Right lobe of liver (tissue), 6 donors: ENCODE measurements around the gene TMEM106C. TPM values are rescaled to one million over a fixed set of nuclear protein-coding genes. Genes with fewer than 3 reads are reported as not detected.
A peak's percentile ranks its signal among the peaks of the same experiment; 100 is the strongest.

Experiments
- ATAC-seq, 4 donors: fragments of 200-7000 bp; cut with Tn5 transposase; one replicate each; pipeline ENCODE4 v1.9.1; 2020; ENCODE audit warnings: mild to moderate bottlenecking in 4 of 4, moderate library complexity in 4 of 4
- DNase-seq, 3 donors: peaks; one replicate each; pipeline ENCODE4 v3.0.0-alpha.2; 2020
- H3K27ac ChIP-seq, 3 donors: fragments of 200-600 bp; one replicate each; pipeline ENCODE4 v1.8.0; 2022
- H3K27me3 ChIP-seq, 2 donors: fragments of 200-600 bp; one replicate each; pipeline ENCODE4 v1.8.0; 2022
- H3K36me3 ChIP-seq, 4 donors: fragments of 200-600 bp; sonication (generic) in 1 of 4; one replicate each; pipeline versions ENCODE4 v1.5.1 to v1.8.0; 2017 to 2022; ENCODE audit warnings: control low read depth in 1 of 4
- H3K4me1 ChIP-seq, 4 donors: fragments of 200-600 bp; sonication (generic) in 1 of 4; one replicate each; pipeline versions ENCODE4 v1.5.1 to v1.8.0; 2017 to 2022; ENCODE audit warnings: control low read depth in 1 of 4
- H3K4me3 ChIP-seq, 3 donors: fragments of 200-600 bp; one replicate each; pipeline ENCODE4 v1.8.0; 2022
- H3K9me3 ChIP-seq, 4 donors: fragments of 200-600 bp; sonication (generic) in 1 of 4; one replicate each; pipeline versions ENCODE4 v1.5.1 to v1.8.0; 2017 to 2022; ENCODE audit warnings: control low read depth in 1 of 4
- POLR2A ChIP-seq: fragments of 450-650 bp; IDR thresholded peaks from one replicate; pipeline ENCODE4 v1.6.1; 2017; ENCODE audit warnings: antibody characterized with exemption, mild to moderate bottlenecking
- WGBS: methylation state at CpG from one replicate; pipeline ENCODE4 v1.1.6; 2018; ENCODE audit warnings: low coverage, low lambda C conversion rate; ENCODE audit not compliant: insufficient coverage; ENCODE audit errors: missing lambda C conversion rate; 5-methylcytosine and 5-hydroxymethylcytosine counted together
- intact Hi-C, 2 donors: fragments of 100-400 bp; cut with DNase I; formaldehyde crosslinking; loops; one replicate each; pipeline versions ENCODE4 v1.11.2 to v1.14.1; 2022
- total RNA-seq, 6 experiments: library from RNA; depleted of rRNA in 2 of 6; stranded (reverse); fragments of >200 nt in 2 of 6; fragmentation: NEBNext Ultra II Directional in 3 of 6; extraction: Animal tissue kit (Norgen Biotek cat#: 25700) in 3 of 6; gene quantifications; one replicate each; pipeline versions ENCODE4 v1.1.0 to v1.2.4, GENCODE V29; 2016 to 2023
- TF ChIP-seq, protein P1 (sequence below), 4 donors: fragments of 200-600 bp in 3 of 4; fragments of 450-650 bp in 1 of 4; IDR thresholded peaks; one replicate each; pipeline versions ENCODE4 v1.5.1 to v1.8.0; 2016 to 2022; ENCODE audit warnings: antibody characterized with exemption in 4 of 4, mild to moderate bottlenecking in 2 of 4
- donor health status: DM: no; HTN: yes; CAD: no.
- donor health status: DM: no; HTN: no; CAD: no.
- donor health status: DM: no; HTN: no; CAD: no.
- donor health status: DM: no; HTN: yes; CAD: no.
- donor health status: DM: no; HTN: yes; CAD: no.

TMEM106C gene
- total RNA-seq, 6 experiments from 2014 or later: 13.8 to 55.6 (median 34.7) TPM

DNA sequence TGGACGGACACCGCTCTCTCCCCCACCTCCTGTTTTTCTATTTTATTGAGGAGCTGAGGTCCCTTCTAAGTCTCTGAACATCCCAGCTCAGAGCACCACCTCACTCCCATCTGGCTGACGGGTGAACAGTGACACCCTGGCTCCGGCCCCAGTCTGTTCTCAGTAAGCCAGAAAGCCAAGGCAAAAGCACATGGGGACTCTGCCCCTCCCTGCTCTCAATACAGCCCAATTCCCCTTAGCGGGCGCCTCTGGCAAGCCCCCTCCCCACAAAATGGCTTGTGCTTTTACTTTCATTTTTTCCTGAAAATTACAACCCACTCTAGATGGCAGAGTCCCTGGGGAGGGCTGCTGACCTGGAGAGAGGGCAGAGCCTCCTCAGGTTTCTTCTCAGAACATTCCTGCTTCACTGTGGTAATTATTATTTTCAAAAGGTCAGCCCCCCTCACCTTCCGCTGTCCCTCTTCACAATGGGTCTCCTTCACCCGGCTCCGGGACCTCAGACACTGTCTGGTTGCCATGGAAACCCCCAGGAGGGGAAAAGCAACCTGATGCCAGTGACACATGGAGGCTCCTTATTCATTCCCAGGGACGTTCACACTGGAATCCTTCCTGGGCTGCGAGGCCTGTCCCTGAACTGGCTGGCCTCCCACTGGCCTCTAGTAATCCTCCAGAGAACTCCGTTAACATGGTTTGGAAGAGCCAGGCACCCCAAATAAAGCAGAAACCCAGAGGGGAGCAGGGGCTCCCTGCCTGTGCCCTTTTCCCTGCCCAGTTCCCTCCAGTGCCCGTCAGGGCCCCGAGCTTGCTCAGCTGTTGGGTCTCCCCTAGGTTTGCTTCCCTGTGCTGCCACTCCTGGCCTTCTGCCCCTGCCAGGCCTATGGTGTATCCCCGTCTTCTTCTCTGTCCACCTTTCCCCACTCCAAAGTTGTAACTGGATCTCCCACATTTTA lies 25.0 kb downstream of the TMEM106C start:
- TF ChIP-seq, protein P1, sequence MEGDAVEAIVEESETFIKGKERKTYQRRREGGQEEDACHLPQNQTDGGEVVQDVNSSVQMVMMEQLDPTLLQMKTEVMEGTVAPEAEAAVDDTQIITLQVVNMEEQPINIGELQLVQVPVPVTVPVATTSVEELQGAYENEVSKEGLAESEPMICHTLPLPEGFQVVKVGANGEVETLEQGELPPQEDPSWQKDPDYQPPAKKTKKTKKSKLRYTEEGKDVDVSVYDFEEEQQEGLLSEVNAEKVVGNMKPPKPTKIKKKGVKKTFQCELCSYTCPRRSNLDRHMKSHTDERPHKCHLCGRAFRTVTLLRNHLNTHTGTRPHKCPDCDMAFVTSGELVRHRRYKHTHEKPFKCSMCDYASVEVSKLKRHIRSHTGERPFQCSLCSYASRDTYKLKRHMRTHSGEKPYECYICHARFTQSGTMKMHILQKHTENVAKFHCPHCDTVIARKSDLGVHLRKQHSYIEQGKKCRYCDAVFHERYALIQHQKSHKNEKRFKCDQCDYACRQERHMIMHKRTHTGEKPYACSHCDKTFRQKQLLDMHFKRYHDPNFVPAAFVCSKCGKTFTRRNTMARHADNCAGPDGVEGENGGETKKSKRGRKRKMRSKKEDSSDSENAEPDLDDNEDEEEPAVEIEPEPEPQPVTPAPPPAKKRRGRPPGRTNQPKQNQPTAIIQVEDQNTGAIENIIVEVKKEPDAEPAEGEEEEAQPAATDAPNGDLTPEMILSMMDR (IDR thresholded peaks at IDR 0.05): no peak
- no peak for TF ChIP-seq POLR2A
- DNase-seq: no peak
- no peaks in the 10 kb centered on the region for H3K27me3 ChIP-seq
- H3K4me3 ChIP-seq: no peak overlapping the region
- no peaks in the 10 kb centered on the region for H3K4me1 ChIP-seq
- no peaks in the 10 kb centered on the region for H3K36me3 ChIP-seq
- intact Hi-C loops: no loop called here
- 67% methylated on average over 9 of the region's 15 CpGs for WGBS
- no peak overlapping the region for H3K27ac ChIP-seq
- no peak for ATAC-seq
- no peaks in the 10 kb centered on the region for H3K9me3 ChIP-seq

DNA sequence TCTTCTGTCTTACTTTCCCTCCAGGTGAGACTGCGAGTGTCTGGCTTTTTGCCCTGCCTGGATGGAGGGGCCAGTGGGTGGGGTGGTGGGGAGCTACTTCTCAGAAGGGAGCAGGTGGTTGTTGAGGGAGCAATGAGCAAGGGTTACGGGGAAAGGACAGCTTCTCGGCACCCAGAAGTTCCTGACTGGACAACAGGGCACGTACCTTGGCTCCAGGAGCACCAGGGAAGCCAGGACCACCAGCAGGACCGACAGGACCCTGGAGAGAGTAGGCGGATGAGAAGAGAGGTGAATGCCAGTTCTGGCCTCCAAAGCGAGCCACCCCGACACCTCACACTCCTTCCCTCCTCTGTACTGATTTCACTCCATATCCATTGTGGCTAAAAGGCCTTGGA lies 25.6 kb downstream of the TMEM106C start:
- ATAC-seq (no peak), DNase-seq (no peak)
- intact Hi-C loops: no loop called here
- 60% methylated on average over 2 of the region's 8 CpGs for WGBS
- Histone ChIP-seq H3K27ac (no peak overlapping the region), H3K4me1 (no peaks in the 10 kb centered on the region), H3K27me3 (no peaks in the 10 kb centered on the region), H3K9me3 (no peaks in the 10 kb centered on the region), H3K36me3 (no peaks in the 10 kb centered on the region), H3K4me3 (no peak overlapping the region)
- no peak for TF ChIP-seq POLR2A
- TF ChIP-seq, protein P1 (IDR thresholded peaks at IDR 0.05): no peak

DNA sequence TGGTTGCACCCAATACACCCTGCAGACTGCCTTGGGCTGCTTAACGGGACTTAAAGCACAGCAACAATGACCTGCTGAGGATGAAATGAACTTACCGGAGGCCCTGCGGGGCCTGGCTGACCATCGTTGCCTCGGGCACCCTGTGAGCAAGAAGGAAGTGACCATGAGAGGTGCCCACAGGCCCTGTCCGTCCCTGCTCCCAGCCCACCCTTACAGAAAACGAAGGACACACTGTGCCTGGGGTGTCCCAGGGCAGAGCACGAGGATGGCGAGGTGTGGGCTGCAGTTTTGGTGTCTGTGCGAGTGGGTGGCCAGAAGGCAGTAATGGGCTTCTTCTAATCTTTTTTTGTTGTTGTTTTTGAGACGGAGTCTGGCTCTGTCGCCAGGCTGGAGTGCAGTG lies 26.3 kb downstream of the TMEM106C start:
- Histone ChIP-seq H3K4me3 (no peak overlapping the region), H3K27ac (no peak overlapping the region), H3K27me3 (no peaks in the 10 kb centered on the region), H3K36me3 (no peaks in the 10 kb centered on the region), H3K9me3 (no peaks in the 10 kb centered on the region), H3K4me1 (no peaks in the 10 kb centered on the region)
- WGBS: 68% methylated on average over 3 of the region's 12 CpGs
- DNase-seq: no peak
- ATAC-seq: no peak
- no peak for TF ChIP-seq POLR2A
- TF ChIP-seq, protein P1 (IDR thresholded peaks at IDR 0.05): no peak
- intact Hi-C loops: no loop called here

DNA sequence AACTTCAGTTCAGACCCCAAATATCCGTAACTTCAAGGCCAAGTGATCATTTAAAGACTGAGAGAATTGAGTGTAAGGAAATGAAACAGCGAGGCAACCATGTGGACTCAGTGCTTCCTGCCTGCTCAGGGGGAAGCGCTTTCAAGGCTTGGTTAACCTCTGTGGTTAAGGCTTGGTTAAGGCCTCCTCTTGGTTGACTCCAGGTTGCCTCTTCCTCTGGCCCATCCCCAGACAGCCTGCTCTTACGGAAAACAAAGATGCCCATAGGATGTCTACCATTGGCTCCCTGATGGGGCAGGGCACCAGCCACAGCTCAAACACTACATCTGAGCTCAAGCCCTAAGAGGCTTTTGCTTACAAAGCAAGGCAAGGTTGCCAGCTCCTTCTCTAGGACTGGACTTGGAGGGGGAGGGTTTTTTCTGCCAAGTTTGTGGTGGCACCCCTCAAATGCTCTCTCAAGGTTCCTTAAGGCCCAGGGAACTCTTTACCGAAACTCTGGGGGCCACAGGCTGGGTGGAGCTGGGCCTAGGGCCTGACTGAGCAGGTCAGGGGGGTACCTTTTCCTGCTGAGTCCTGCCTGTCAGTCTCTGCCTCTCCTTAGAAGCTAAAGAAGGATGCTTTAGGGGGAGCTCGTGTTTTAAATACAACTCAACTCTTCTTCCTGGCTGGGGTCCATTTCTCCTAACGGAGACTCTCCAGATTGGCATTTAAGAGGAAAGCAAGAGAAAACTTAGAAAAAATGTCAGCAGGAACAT lies 27.1 kb downstream of the TMEM106C start:
- Histone ChIP-seq H3K36me3 (no peaks in the 10 kb centered on the region), H3K27me3 (no peaks in the 10 kb centered on the region), H3K4me3 (no peak overlapping the region), H3K9me3 (no peaks in the 10 kb centered on the region), H3K4me1 (no peaks in the 10 kb centered on the region), H3K27ac (no peak overlapping the region)
- no peak for DNase-seq
- peak in 1 of 4 donors; percentile 20 for ATAC-seq
- TF ChIP-seq, protein P1 (IDR thresholded peaks at IDR 0.05): no peak
- TF ChIP-seq POLR2A: no peak
- WGBS: 48% methylated on average over 7 of the region's 7 CpGs
- intact Hi-C loops: no loop called here
